ENCODE data around the gene TSPO. TPM values are rescaled to one million over a fixed set of nuclear protein-coding genes. Genes with fewer than 3 reads are reported as not detected.

Gene TSPO
- total and polyA plus RNA-seq, 3 donors from 2014 or later = 42.8 to 92.5 (median 68.7) TPM

DNA sequence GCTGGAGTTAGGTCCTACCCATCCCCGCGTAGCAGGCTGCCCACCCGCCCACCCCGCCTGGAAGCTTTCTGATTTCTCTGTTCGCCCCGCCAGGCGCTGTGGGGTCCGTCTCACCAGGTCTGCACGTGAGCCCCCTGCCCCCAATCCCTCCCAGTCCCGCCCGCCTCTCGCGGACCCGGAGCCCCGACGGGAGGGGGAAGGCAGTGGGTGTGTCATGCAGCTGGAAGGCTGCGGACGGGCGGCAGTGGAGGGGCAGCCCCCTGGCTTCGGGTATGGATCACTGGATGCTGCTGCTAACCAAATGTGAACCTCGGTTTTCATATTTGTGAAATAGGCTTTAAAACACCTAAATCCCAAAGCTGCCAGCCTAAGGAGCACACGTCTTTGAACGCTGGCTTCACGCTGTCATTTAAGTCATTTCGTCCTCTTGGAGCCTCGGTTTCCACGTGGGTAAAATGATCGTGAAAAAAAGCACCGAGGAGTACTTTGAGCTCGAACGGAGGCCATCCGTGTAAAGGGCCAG, 41.4 kb upstream of the TSPO start:
- 1 to 11% methylated on average over 11 to 23 of the region's 32 CpGs for WGBS, 2 donors
- intact Hi-C loops (cut with DNase I; ENCODE audit: low total_unique reads) = no loop called here
- H3K9me3 ChIP-seq = no peaks in the 10 kb centered on the region
- H3K4me3 ChIP-seq = peak overlapping the region; percentile 57 to 59
- no peaks in the 10 kb centered on the region for H3K27me3 ChIP-seq
- no peaks in the 10 kb centered on the region for H3K36me3 ChIP-seq (ENCODE audit: low read depth, missing control alignments)
- H3K4me1 ChIP-seq = peaks cover 5% of the 10 kb centered on the region
- H3K27ac ChIP-seq = no peak overlapping the region
- DNase-seq = no peak
- TF ChIP-seq POLR2A (IDR thresholded peaks at IDR 0.05) = no peak
- TF ChIP-seq, protein P1, sequence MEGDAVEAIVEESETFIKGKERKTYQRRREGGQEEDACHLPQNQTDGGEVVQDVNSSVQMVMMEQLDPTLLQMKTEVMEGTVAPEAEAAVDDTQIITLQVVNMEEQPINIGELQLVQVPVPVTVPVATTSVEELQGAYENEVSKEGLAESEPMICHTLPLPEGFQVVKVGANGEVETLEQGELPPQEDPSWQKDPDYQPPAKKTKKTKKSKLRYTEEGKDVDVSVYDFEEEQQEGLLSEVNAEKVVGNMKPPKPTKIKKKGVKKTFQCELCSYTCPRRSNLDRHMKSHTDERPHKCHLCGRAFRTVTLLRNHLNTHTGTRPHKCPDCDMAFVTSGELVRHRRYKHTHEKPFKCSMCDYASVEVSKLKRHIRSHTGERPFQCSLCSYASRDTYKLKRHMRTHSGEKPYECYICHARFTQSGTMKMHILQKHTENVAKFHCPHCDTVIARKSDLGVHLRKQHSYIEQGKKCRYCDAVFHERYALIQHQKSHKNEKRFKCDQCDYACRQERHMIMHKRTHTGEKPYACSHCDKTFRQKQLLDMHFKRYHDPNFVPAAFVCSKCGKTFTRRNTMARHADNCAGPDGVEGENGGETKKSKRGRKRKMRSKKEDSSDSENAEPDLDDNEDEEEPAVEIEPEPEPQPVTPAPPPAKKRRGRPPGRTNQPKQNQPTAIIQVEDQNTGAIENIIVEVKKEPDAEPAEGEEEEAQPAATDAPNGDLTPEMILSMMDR (IDR thresholded peaks at IDR 0.05) = no peak

GRCh38 chr22:43110444-43110926, 40.9 kb upstream of the TSPO start, which contains the start of gene BIK:
BIK (plus strand) TSS chr22:43110750; CDS start chr22:43124023, 13,273 bp downstream.
- 1 to 3% methylated on average over 5 to 47 of the region's 49 CpGs for WGBS, 2 donors
- Histone ChIP-seq H3K27me3 (no peaks in the 10 kb centered on the region), H3K4me3 (peak within 1 kb of the TSS; percentile 57 to 59), H3K27ac (no peak within 1 kb of the TSS), H3K4me1 (peaks cover 5% of the 10 kb centered on the region), H3K9me3 (no peaks in the 10 kb centered on the region), H3K36me3 (ENCODE audit: low read depth, missing control alignments) (no peaks in the 10 kb centered on the region)
- TF ChIP-seq POLR2A (IDR thresholded peaks at IDR 0.05) = no peak
- TF ChIP-seq, protein P1 (IDR thresholded peaks at IDR 0.05) = no peak
- intact Hi-C loops (cut with DNase I; ENCODE audit: low total_unique reads) = no loop called here
- DNase-seq = peak; percentile 75

DNA sequence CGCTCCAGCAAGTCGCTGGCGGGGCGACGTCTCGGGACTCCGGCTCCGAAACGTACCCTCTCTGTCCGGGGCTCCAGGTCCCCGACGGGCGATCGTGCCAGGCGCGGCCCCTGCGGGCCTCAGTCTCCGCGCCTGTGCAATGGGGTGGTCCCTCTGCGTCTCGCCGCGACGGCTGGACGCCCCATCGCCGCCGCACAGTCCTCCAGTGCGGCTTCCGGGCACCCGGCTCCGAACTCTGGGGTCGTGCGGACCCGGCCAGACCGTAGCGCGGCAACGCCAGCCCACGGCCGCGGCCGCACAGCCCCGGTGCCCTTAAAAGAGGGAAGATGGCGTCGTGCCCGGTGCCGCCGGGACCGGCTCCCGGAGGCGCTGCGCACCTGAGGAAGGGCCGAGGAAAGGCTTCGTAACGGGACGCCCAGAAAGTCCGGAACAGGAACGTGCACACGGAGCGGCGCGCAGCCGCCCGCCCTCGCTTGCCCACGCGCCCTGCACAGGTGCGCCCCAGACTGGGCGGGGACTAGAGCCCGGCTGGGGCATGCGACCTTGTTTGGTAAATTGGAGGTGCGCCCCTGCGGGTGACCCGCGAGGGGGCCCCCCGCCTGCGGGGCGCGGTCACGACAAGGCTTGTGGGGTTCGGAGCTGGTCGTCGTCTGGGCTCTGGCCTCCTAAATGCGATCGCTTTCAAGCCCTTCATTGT, 40.3 kb upstream of the TSPO start:
- Histone ChIP-seq H3K27ac (no peak overlapping the region), H3K4me1 (peaks cover 5% of the 10 kb centered on the region), H3K9me3 (no peaks in the 10 kb centered on the region), H3K27me3 (no peaks in the 10 kb centered on the region), H3K36me3 (ENCODE audit: low read depth, missing control alignments) (no peaks in the 10 kb centered on the region), H3K4me3 (peak overlapping the region; percentile 57 to 59)
- WGBS, 2 donors = 3 to 20% methylated on average over 3 to 77 of the region's 86 CpGs
- DNase-seq = peak; percentile 25
- intact Hi-C loops (cut with DNase I; ENCODE audit: low total_unique reads) = no loop called here
- TF ChIP-seq, protein P1 (IDR thresholded peaks at IDR 0.05) = no peak
- no peak for TF ChIP-seq POLR2A (IDR thresholded peaks at IDR 0.05)

DNA sequence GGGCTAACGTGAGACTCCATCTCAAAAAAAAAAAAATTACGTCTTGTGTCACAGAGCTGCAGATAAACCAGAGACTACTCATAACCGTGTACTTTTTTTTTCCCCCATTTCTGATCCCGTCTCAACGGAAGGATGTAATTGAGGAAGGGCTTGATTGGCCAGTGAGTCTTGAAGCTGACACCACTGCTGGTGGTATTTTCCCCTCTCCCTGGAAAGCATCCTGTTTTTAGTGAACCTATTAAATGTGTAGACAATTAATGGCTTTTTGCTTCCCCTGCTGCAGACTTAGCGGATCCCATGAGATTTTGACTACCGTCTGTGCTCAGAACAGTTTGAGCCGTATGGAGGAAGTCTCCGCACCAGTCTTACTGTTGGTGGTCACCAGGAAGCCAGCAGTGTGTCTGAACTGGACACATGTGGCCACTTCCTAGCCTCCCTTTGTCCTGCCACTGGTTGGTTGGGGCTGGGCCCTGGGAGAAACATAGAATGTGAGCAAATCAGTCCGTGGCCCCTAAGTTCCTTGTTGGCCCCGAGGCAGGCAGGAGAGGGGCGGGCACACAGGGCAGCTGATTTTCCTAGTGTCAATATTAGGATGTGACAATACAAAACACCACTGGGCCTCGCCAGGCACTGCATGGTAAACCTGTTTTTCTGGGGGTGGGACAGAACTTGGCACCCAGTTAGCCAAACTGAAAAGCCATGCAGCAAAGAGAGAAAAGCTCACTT, 37.7 kb upstream of the TSPO start:
- Histone ChIP-seq H3K4me3 (no peak overlapping the region), H3K9me3 (no peaks in the 10 kb centered on the region), H3K27me3 (no peaks in the 10 kb centered on the region), H3K4me1 (peaks cover 5% of the 10 kb centered on the region), H3K36me3 (ENCODE audit: low read depth, missing control alignments) (no peaks in the 10 kb centered on the region), H3K27ac (no peak overlapping the region)
- DNase-seq = no peak
- TF ChIP-seq POLR2A (IDR thresholded peaks at IDR 0.05) = no peak
- TF ChIP-seq, protein P1 (IDR thresholded peaks at IDR 0.05) = no peak
- intact Hi-C loops (cut with DNase I; ENCODE audit: low total_unique reads) = no loop called here
- 65 to 81% methylated on average over 13 of the region's 13 CpGs for WGBS, 2 donors
